ENCODE data around the gene PLA2G2F. TPM values are rescaled to one million over a fixed set of nuclear protein-coding genes. Genes with fewer than 3 reads are reported as not detected.

Gene PLA2G2F
- total RNA-seq, 1 experiment from 2014 or later = not detected

GRCh38 chr1:20183616-20184271, 44.6 kb downstream of the PLA2G2F start:
- DNase-seq (ENCODE audit: low spot score) = no peak
- Histone ChIP-seq H3K9me3 (ENCODE audit: low read depth, low read length, poor library complexity, severe bottlenecking) (no peaks in the 10 kb centered on the region), H3K27me3 (replicated peaks; ENCODE audit: insufficient read depth, low read depth, low read length, poor library complexity) (peaks cover 57% of the 10 kb centered on the region), H3K4me1 (ENCODE audit: insufficient read depth, low read length, poor library complexity, severe bottlenecking) (no peaks in the 10 kb centered on the region), H3K36me3 (ENCODE audit: insufficient read depth, low read length, poor library complexity, severe bottlenecking) (no peaks in the 10 kb centered on the region), H3K27ac (ENCODE audit: low read depth, low read length, poor library complexity, severe bottlenecking) (no peak overlapping the region), H3K4me3 (ENCODE audit: low read depth, low read length, poor library complexity, severe bottlenecking) (no peak overlapping the region)
- CTCF ChIA-PET = interaction anchor here (0.5 kb wide), 1 partner anchor 11 kb away, joined by 3 read pairs; no protein-coding TSS in a partner anchor
- POLR2A ChIA-PET (ENCODE audit: low non-redundant PET) = no interaction called here
- intact Hi-C loops (cut with micrococcal nuclease; ENCODE audit: unreplicated experiment) = no loop called here
- TF ChIP-seq CTCF (conservative IDR thresholded peaks at IDR 0.05; ENCODE audit: low read depth, low read length) (no peak), EZH2 (IDR thresholded peaks at IDR 0.05; ENCODE audit: borderline replicate concordance, low read depth, low read length, poor library complexity, severe bottlenecking) (no peak)
- no TSS peak for BruUV-seq (replicated peaks)

GRCh38 chr1:20184481-20184900, 45.4 kb downstream of the PLA2G2F start:
- ChIA-PET CTCF (no interaction called here), POLR2A (ENCODE audit: low non-redundant PET) (no interaction called here)
- H3K27me3 ChIP-seq (replicated peaks; ENCODE audit: insufficient read depth, low read depth, low read length, poor library complexity) = peaks cover 64% of the 10 kb centered on the region
- H3K9me3 ChIP-seq (ENCODE audit: low read depth, low read length, poor library complexity, severe bottlenecking) = no peaks in the 10 kb centered on the region
- H3K4me1 ChIP-seq (ENCODE audit: insufficient read depth, low read length, poor library complexity, severe bottlenecking) = no peaks in the 10 kb centered on the region
- H3K27ac ChIP-seq (ENCODE audit: low read depth, low read length, poor library complexity, severe bottlenecking) = no peak overlapping the region
- no TSS peak for BruUV-seq (replicated peaks)
- H3K4me3 ChIP-seq (ENCODE audit: low read depth, low read length, poor library complexity, severe bottlenecking) = no peak overlapping the region
- H3K36me3 ChIP-seq (ENCODE audit: insufficient read depth, low read length, poor library complexity, severe bottlenecking) = no peaks in the 10 kb centered on the region
- intact Hi-C loops (cut with micrococcal nuclease; ENCODE audit: unreplicated experiment) = no loop called here
- TF ChIP-seq EZH2 (IDR thresholded peaks at IDR 0.05; ENCODE audit: borderline replicate concordance, low read depth, low read length, poor library complexity, severe bottlenecking) (no peak), CTCF (conservative IDR thresholded peaks at IDR 0.05; ENCODE audit: low read depth, low read length) (no peak)
- no peak for DNase-seq (ENCODE audit: low spot score)

GRCh38 chr1:20184997-20185833, 46.1 kb downstream of the PLA2G2F start:
- TF ChIP-seq EZH2 (IDR thresholded peaks at IDR 0.05; ENCODE audit: borderline replicate concordance, low read depth, low read length, poor library complexity, severe bottlenecking) = peak; percentile 12
- TF ChIP-seq CTCF (conservative IDR thresholded peaks at IDR 0.05; ENCODE audit: low read depth, low read length) = no peak
- no TSS peak for BruUV-seq (replicated peaks)
- POLR2A ChIA-PET (ENCODE audit: low non-redundant PET) = no interaction called here
- DNase-seq (ENCODE audit: low spot score) = no peak
- Histone ChIP-seq H3K36me3 (ENCODE audit: insufficient read depth, low read length, poor library complexity, severe bottlenecking) (no peaks in the 10 kb centered on the region), H3K27me3 (replicated peaks; ENCODE audit: insufficient read depth, low read depth, low read length, poor library complexity) (peaks cover 71% of the 10 kb centered on the region), H3K27ac (ENCODE audit: low read depth, low read length, poor library complexity, severe bottlenecking) (no peak overlapping the region), H3K4me1 (ENCODE audit: insufficient read depth, low read length, poor library complexity, severe bottlenecking) (no peaks in the 10 kb centered on the region), H3K9me3 (ENCODE audit: low read depth, low read length, poor library complexity, severe bottlenecking) (no peaks in the 10 kb centered on the region), H3K4me3 (ENCODE audit: low read depth, low read length, poor library complexity, severe bottlenecking) (no peak overlapping the region)
- CTCF ChIA-PET = no interaction called here
- intact Hi-C loops (cut with micrococcal nuclease; ENCODE audit: unreplicated experiment) = no loop called here
